ENCODE results near the gene RAB12. TPM values are rescaled to one million over a fixed set of nuclear protein-coding genes. Genes with fewer than 3 reads are reported as not detected.
"Not testable (repeated sequence)": the region's sequence is repeated elsewhere in the genome, so short reads cannot be mapped to it uniquely, and the experiment has no call there.

Gene RAB12
- polyA plus RNA-seq, 1 donor = 54.8 TPM

- not testable (repeated sequence) for DNase-seq
Measured at GRCh38 chr18:8651478-8652261, 42.4 kb downstream of the RAB12 start.

DNA sequence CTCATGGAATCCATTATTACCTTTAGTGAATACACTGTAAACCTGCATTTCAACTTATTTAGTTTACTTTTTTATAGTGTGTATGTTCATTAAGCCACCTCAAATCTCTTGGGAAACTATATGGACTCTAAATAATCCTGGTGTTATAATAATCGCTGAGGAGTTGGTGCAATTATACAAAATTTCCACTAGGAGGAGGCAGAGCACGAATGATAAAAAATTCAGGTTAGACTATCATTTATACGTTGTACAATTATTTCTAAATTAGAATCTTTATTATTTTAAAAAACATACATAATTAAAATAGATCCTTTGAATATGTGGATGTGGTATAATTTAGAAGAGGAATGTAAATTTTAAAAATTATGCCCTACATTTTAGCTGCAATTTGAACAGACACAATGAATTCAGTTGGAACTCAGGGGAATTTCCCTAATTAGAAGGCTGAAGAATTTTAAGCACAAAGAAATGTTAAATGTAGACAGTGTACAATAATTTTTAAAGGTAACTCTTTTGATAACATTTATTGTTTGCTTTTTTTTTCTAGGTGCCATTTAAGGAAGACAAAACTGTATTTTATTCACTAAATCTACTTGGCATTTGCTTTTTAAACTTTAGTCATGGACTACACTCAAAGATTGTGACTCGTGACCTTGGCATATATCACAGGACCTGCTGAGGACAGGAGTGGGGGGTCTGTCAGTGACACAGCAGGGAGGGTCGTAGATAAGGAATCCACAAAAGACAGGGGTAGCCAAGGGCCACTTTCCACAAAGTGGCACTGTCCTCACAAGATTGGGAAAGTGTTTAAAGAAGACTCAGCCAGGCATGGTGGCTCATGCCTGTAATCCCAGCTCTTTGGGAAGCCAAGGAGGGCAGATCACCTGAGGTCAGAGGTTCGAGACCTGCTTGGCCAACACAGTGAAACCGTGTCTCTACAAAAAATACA is 45.5 kb downstream of the RAB12 start:
- DNase-seq = no peak

DNA sequence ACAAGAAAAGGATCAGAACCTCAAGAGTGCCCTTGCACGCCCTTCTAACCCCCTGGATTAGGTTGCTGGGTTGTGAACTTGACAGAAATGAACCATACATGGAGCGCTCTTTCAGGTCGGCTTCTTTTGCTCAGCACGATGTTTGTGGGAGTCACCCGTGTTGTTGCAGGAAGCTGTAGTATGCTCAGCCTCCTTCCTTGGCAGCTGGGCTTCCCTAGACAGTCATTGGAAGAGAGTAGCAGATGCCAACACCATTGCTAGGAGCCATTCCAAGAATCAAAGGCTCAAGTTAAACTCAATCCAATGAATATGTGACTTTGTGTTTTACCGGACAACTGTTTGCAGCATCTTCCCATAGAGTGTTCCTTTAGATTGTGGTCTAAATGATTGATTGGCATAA is 47.0 kb downstream of the RAB12 start:
- DNase-seq = no peak

GRCh38 chr18:8657050-8657820 is 48.0 kb downstream of the RAB12 start:
- no peak for DNase-seq

DNA sequence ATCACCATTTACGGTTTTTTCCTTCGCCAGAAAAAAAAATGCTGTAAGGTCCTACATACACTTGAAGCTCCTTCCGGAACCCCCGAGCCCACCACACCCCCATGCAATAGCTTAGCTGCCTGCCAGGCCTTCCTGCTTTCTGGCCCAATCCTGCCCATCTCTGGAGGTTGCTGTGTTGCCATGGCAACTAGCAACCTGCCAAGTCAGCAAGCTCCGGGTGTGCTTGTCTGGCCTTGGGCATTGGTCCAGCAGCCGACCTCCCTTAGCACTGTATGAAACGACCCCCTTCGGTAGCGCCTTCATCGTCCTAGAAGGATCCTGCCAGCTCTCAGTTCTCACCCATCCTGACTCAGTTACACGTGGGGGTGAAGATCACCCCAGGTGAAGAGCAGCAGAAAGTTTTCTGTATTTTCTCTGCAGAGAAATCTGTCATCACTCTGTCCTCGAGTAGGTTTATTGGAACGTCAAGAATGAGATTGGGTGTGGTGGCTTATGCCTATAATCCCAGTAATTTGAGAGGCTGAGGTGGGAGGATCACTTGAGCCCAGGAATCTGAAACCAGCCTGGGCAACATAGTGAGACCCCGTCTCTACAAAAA is 48.7 kb downstream of the RAB12 start:
- DNase-seq = no peak

GRCh38 chr18:8658858-8659485 is 49.7 kb downstream of the RAB12 start:
- no peak for DNase-seq

DNA sequence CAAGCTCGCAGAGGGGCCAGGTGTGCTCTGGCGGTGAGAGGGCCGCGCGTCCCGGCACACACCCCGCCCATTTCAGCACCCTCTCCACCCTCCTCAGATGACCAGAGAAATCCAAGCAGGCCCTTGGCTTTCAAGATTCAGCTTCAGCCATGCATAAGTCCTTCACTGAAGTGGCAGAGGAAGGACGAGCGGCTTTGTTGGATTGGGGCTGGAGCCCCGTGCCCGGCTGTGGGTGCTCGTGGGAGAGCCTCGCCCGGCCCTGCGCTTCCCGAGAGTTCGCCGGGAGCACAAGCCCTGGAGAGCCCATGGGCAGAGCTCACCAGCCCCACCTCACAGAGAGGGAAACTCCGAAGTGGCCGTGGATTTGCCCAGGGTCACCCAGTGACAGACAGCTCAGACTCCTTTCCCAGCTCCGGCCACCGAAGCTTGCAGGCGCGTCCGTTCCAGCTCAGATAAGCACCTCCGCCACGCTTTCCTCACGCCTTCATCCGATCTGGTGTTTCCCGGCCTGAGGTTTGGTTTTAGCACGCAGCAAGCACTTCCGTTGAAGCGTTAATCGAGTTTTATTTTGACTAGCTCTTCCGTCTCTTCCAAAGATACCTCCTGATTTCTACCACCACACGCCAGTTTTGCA is 50.5 kb downstream of the RAB12 start:
- no peak for DNase-seq

- DNase-seq = no peak
Measured at GRCh38 chr18:8660316-8660715, 51.1 kb downstream of the RAB12 start.

GRCh38 chr18:8661754-8662559 is 52.7 kb downstream of the RAB12 start:
- DNase-seq = peak; percentile 23

- DNase-seq = no peak
Measured at GRCh38 chr18:8662560-8663255, 53.5 kb downstream of the RAB12 start.

DNA sequence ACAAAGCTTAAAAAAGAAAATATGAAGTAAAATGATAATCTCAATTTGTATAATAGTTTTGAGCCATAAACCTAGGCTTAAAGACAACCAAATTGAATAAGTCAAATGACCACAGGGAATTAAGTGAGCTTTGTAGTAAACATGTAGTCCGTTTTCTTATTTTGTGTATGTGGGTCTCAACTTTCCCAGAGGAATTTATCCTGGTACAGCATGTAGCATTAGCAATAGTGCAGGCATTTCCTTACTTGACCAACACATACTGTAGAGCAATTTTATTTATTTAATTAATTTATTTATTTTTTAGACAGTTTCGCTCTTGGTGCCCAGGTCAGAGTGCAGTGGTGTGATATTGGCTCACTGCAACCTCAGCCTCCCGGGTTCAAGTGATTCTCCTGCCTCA is 58.6 kb downstream of the RAB12 start:
- DNase-seq = no peak

GRCh38 chr18:8668381-8668780 is 59.1 kb downstream of the RAB12 start:
- no peak for DNase-seq

DNA sequence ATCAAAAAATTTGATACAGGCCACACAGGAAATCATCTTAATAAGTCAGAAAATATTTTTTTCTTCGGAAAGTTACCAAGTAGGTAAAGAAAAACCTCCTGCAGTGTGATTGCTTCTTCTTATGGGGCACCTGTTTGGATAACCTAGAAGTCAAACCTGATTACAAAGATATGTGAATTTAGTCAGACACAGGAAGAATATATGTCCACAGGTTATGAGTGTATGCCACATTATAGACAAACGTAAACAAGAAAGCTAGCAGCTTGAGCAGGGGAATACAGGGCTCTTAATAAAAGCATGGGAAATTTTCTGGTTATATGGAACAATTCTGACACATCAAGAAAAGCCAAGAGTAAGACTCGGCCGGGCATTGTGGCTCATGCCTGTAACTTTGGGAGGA is 60.3 kb downstream of the RAB12 start:
- no peak for DNase-seq

DNA sequence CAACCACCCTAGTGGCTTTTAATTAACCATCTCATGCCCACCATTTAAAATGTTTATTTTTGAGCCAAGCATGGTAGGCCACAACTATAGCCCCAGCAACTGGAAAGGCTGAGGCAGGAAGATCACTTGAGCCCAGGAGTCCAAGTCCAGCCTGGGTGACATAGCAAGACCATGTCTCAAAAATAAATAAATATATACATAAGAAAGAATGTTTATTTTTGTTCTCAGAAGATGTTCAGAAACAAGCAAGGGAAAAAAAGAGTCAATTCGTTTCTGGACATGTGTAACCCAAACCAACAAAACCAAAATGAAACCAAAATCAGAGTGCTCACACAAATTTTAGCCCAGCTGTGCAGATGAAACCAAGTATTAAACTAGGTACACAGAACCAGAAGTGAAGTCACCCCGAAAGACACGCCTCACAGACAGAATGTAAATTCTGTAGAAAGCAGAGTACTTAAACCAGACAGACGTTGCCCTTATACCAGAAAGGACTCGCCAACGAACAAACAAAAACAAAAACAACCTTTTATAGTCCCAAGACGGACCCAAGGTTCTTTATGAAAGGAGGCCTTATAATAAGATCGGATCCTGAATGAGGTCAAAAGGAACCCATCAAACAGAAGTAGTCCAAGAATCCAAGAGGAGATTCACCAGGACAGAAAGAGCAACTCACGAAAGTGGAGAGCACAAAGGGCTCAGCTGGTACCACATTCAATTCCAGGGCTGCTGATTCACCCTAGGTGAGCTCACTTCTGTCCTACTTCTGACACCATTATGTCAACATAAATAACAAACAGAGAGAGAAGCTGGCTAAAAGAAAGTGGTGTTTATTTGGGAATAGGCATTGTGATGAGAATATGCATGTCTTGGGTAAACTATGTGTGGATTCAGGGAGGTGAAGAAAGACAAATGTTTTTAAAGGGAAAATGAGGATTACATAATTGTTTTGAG is 64.3 kb downstream of the RAB12 start:
- DNase-seq = no peak

GRCh38 chr18:8675057-8675456 is 65.8 kb downstream of the RAB12 start:
- no peak for DNase-seq

DNA sequence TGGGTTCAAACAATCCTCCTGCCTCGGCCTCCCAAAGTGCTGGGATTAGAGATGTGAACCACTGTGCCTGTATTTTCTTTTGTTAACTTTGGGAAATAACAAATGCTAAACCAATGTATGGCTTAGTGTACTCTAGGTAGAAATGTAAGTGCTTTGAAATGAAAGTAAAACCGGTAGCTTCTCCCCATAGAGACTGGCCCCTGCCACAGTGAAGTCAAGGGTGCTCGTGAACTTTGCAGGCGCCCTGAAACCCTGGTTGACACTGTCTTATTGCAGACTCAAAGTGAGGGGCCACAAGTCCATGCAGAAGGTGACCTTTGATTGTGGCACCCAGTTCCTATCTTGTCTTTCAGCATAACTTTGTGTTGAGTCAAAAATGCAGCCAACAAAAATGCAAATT is 72.0 kb downstream of the RAB12 start:
- no peak for DNase-seq

DNA sequence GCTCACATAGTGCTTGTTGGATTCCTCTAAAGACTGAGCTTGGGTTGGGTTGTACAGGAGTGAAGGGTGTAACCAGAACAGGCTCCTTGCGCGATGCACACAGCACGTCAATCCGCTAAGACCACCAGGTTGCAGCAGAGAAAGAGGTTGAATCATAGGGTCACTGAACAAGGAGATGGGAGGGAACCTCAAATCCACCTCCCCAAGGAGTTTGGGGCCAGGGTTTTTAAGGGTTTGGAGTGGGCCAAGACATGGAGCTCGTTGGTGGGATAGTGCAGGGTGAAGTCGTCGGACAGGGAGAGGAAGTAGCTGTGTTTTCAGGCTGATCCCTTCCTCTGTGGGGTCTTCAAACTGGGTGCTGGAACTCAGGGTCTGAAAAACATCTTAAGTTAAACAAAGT is 75.3 kb downstream of the RAB12 start:
- no peak for DNase-seq

- no peak for DNase-seq
Measured at GRCh38 chr18:8685141-8685913, 76.1 kb downstream of the RAB12 start.
